Keratinocyte (primary cell): Measurements from ENCODE around the gene SRPK2. TPM values are rescaled to one million over a fixed set of nuclear protein-coding genes. Genes with fewer than 3 reads are reported as not detected.

Source experiments
- DNase-seq: peaks from one replicate; pipeline ENCODE4 v3.0.0-alpha.2; 2011; ENCODE audit warnings: low read depth, missing footprints, low spot score
- FAIRE-seq: peaks from 2 replicates; lab custom pipeline; 2011; peaks lifted over from hg19 to GRCh38; lab: Jason Lieb, UNC
- H2AFZ ChIP-seq: 2 replicates; pipeline ENCODE4 v1.6.0; 2012; ENCODE audit warnings: low read length, control low read depth, inconsistent platforms; ENCODE audit not compliant: control insufficient read depth
- H3K27ac ChIP-seq: 2 replicates; pipeline ENCODE4 v1.5.1; 2011; ENCODE audit warnings: low read length; ENCODE audit not compliant: control insufficient read depth, insufficient read depth
- H3K27me3 ChIP-seq: 3 replicates; pipeline ENCODE4 v1.6.0; 2011; ENCODE audit warnings: low read length; ENCODE audit not compliant: control insufficient read depth, insufficient read depth; ENCODE audit errors: extremely low read depth
- H3K36me3 ChIP-seq, 2 experiments: 2 replicates in 1 of 2; 3 replicates in 1 of 2; pipeline ENCODE4 v1.5.1; 2011; ENCODE audit warnings: low read length in 2 of 2, mild to moderate bottlenecking in 1 of 2; ENCODE audit not compliant: control insufficient read depth in 2 of 2, insufficient read depth in 2 of 2; ENCODE audit errors: extremely low read depth in 1 of 2
- H3K4me1 ChIP-seq: 3 replicates; pipeline ENCODE4 v1.5.1; 2011; ENCODE audit warnings: low read length; ENCODE audit not compliant: control insufficient read depth, insufficient read depth; ENCODE audit errors: extremely low read depth
- H3K4me2 ChIP-seq: 3 replicates; pipeline ENCODE4 v1.6.0; 2011; ENCODE audit warnings: low read depth, low read length; ENCODE audit not compliant: control insufficient read depth, insufficient read depth; ENCODE audit errors: extremely low read depth
- H3K4me3 ChIP-seq, 3 experiments: fragments of 200-600 bp in 1 of 3; sonication (generic) in 1 of 3; 2 replicates in 2 of 3; 3 replicates in 1 of 3; pipeline ENCODE4 v1.5.1; 2011 to 2016; ENCODE audit warnings: low read length in 3 of 3, mild to moderate bottlenecking in 3 of 3, control low read depth in 2 of 3, inconsistent platforms in 1 of 3, low read depth in 1 of 3, mixed read lengths in 1 of 3, mixed run types in 1 of 3, moderate library complexity in 1 of 3; ENCODE audit not compliant: control insufficient read depth in 2 of 3, insufficient read depth in 2 of 3; ENCODE audit errors: extremely low read depth in 1 of 3
- H3K79me2 ChIP-seq: 2 replicates; pipeline ENCODE4 v1.6.0; 2012; ENCODE audit warnings: low read length; ENCODE audit not compliant: control insufficient read depth, insufficient read depth
- H3K9ac ChIP-seq: 3 replicates; pipeline ENCODE4 v1.6.0; 2011; ENCODE audit warnings: low read length; ENCODE audit not compliant: control insufficient read depth, insufficient read depth; ENCODE audit errors: extremely low read depth
- H3K9me1 ChIP-seq: 3 replicates; pipeline ENCODE4 v1.6.0; 2011; ENCODE audit warnings: low read length; ENCODE audit not compliant: control insufficient read depth, insufficient read depth; ENCODE audit errors: extremely low read depth
- H3K9me3 ChIP-seq: 2 replicates; pipeline ENCODE4 v1.5.1; 2012; ENCODE audit warnings: low read depth, low read length; ENCODE audit not compliant: control insufficient read depth
- H4K20me1 ChIP-seq: 3 replicates; pipeline ENCODE4 v1.6.0; 2011; ENCODE audit warnings: low read length; ENCODE audit not compliant: control insufficient read depth, insufficient read depth; ENCODE audit errors: extremely low read depth
- CTCF ChIP-seq, 3 experiments: IDR thresholded peaks in 1 of 3; conservative IDR thresholded peaks in 1 of 3; optimal IDR thresholded peaks in 1 of 3; 2 replicates in 2 of 3; 3 replicates in 1 of 3; pipeline versions ENCODE3 to v1.5.1; 2011; ENCODE audit warnings: low read length in 3 of 3, mild to moderate bottlenecking in 3 of 3, moderate library complexity in 2 of 3, control low read depth in 1 of 3, inconsistent platforms in 1 of 3; ENCODE audit not compliant: insufficient read depth in 2 of 3; ENCODE audit errors: extremely low read depth in 1 of 3
- EZH2 ChIP-seq: IDR thresholded peaks from one replicate; pipeline ENCODE4 v1.6.1; 2012; ENCODE audit warnings: inconsistent platforms, mild to moderate bottlenecking, low read length, moderate library complexity
- dilution Hi-C: fragments of 300-500 bp; cut with MboI; formaldehyde crosslinking; loops from one replicate; pipeline ENCODE4 v1.7.0; 2020; ENCODE audit warnings: low sequenced_read_pairs; ENCODE audit not compliant: extremely low pct_ligation_motif_present
- polyA plus RNA-seq, 5 experiments: library from polyadenylated mRNA; depleted of rRNA in 3 of 5; stranded (reverse) in 3 of 5; stranded (forward) in 1 of 5; unstranded in 1 of 5; fragments of >200 nt; gene quantifications; 1 replicate in 1 of 5; 2 replicates in 3 of 5; 3 replicates in 1 of 5; pipeline versions ENCODE4 v1.2.1 to v1.2.3, GENCODE V29; 2011 to 2012; ENCODE audit warnings: missing spikeins in 2 of 5, low read depth in 1 of 5, low replicate concordance in 1 of 5

The SRPK2 gene
- polyA plus RNA-seq, 1 donor (not counting 4 experiments of a cell fraction or from before 2014, with no cell fraction given): 40.2 TPM

- H3K36me3 ChIP-seq: peaks cover 0 to 2% of the 10 kb centered on the region in 2 experiments
- H3K4me1 ChIP-seq: peaks cover 7% of the 10 kb centered on the region
- H3K9ac ChIP-seq: peak overlapping the region; percentile 69
- DNase-seq: no peak
- H3K4me2 ChIP-seq: peak overlapping the region; percentile 87
- no peaks in the 10 kb centered on the region for H3K9me3 ChIP-seq
- no peaks in the 10 kb centered on the region for H3K9me1 ChIP-seq
- H3K79me2 ChIP-seq: peaks cover 34% of the 10 kb centered on the region
- H3K27ac ChIP-seq: no peak overlapping the region
- peak overlapping the region; percentile 64 to 78 (median 72) for H3K4me3 ChIP-seq
- H3K27me3 ChIP-seq: no peaks in the 10 kb centered on the region
- dilution Hi-C loops: no loop called here
- peak in 1 of 3 experiments; percentile 11 for TF ChIP-seq CTCF (optimal IDR thresholded peaks at IDR 0.05 in 1 of 3, IDR thresholded peaks at IDR 0.05 in 1 of 3, conservative IDR thresholded peaks at IDR 0.05 in 1 of 3; ENCODE audit: extremely low read depth in 1 of 3, insufficient read depth in 2 of 3, low read length in 3 of 3)
- no peak for TF ChIP-seq EZH2
- H2AFZ ChIP-seq: peak overlapping the region; percentile 70
- FAIRE-seq: no peak
- H4K20me1 ChIP-seq: peaks cover 4% of the 10 kb centered on the region
Measured at GRCh38 chr7:105389088-105389650, 448 bp upstream of the SRPK2 start.

- TF ChIP-seq CTCF (optimal IDR thresholded peaks at IDR 0.05 in 1 of 3, IDR thresholded peaks at IDR 0.05 in 1 of 3, conservative IDR thresholded peaks at IDR 0.05 in 1 of 3; ENCODE audit: extremely low read depth in 1 of 3, insufficient read depth in 2 of 3, low read length in 3 of 3) (no peak), EZH2 (no peak)
- H4K20me1 ChIP-seq: peaks cover 4% of the 10 kb centered on the region
- H3K4me3 ChIP-seq: peak overlapping the region; percentile 78 to 87 (median 80)
- no peaks in the 10 kb centered on the region for H3K9me1 ChIP-seq
- dilution Hi-C loops: no loop called here
- peak overlapping the region; percentile 89 for H3K4me2 ChIP-seq
- peak overlapping the region; percentile 43 for H3K27ac ChIP-seq
- H3K4me1 ChIP-seq: peaks cover 7% of the 10 kb centered on the region
- H3K9ac ChIP-seq: peak overlapping the region; percentile 82
- no peak for DNase-seq
- FAIRE-seq: no peak
- H3K79me2 ChIP-seq: peaks cover 44% of the 10 kb centered on the region
- H3K36me3 ChIP-seq: peaks cover 0 to 2% of the 10 kb centered on the region in 2 experiments
- H3K9me3 ChIP-seq: no peaks in the 10 kb centered on the region
- no peaks in the 10 kb centered on the region for H3K27me3 ChIP-seq
- H2AFZ ChIP-seq: peak overlapping the region; percentile 12
Measured at GRCh38 chr7:105387508-105388355, 989 bp downstream of the SRPK2 start.
